H9 (cell line): Measurements from ENCODE around the gene ITSN1. TPM values are rescaled to one million over a fixed set of nuclear protein-coding genes. Genes with fewer than 3 reads are reported as not detected.

Experiments used
- DNase-seq: peaks from one replicate; pipeline ENCODE4 v3.0.0-alpha.2; 2017
- H2AFZ ChIP-seq: one replicate; pipeline ENCODE4 v1.6.1; 2013; ENCODE audit warnings: mild to moderate bottlenecking, low read length, control low read depth, moderate library complexity
- H2AK5ac ChIP-seq: 2 replicates; pipeline ENCODE4 v1.6.1; 2013; ENCODE audit warnings: low read length, control low read depth, mixed read lengths; ENCODE audit not compliant: insufficient read length
- H2BK120ac ChIP-seq: one replicate; pipeline ENCODE4 v1.6.1; 2013; ENCODE audit warnings: low read depth, mild to moderate bottlenecking, low read length, control low read depth, inconsistent platforms; ENCODE audit not compliant: poor library complexity, severe bottlenecking
- H2BK12ac ChIP-seq: 2 replicates; pipeline ENCODE4 v1.6.1; 2013; ENCODE audit warnings: low read length, control low read depth, mixed read lengths, low read depth; ENCODE audit not compliant: insufficient read length
- H2BK15ac ChIP-seq: 2 replicates; pipeline ENCODE4 v1.6.1; 2013; ENCODE audit warnings: low read depth, low read length, control low read depth
- H2BK20ac ChIP-seq: one replicate; pipeline ENCODE4 v1.6.1; 2013; ENCODE audit warnings: low read depth, mild to moderate bottlenecking, low read length, control low read depth, inconsistent platforms; ENCODE audit not compliant: poor library complexity, severe bottlenecking
- H2BK5ac ChIP-seq: 2 replicates; pipeline ENCODE4 v1.6.1; 2013; ENCODE audit warnings: low read length, control low read depth, mixed read lengths; ENCODE audit not compliant: insufficient read length
- H3K14ac ChIP-seq: 2 replicates; pipeline ENCODE4 v1.6.1; 2013; ENCODE audit warnings: low read length, control low read depth; ENCODE audit not compliant: insufficient read depth
- H3K18ac ChIP-seq: 2 replicates; pipeline ENCODE4 v1.6.1; 2013; ENCODE audit warnings: low read depth, mild to moderate bottlenecking, mixed read lengths, low read length, control low read depth; ENCODE audit not compliant: insufficient read length
- H3K23ac ChIP-seq: 2 replicates; pipeline ENCODE4 v1.6.1; 2013; ENCODE audit warnings: low read length, control low read depth, mixed read lengths, low read depth; ENCODE audit not compliant: insufficient read length
- H3K23me2 ChIP-seq: 2 replicates; pipeline ENCODE4 v1.6.1; 2013; ENCODE audit warnings: low read depth, mild to moderate bottlenecking, mixed read lengths, low read length, control low read depth; ENCODE audit not compliant: insufficient read length, poor library complexity, severe bottlenecking
- H3K27ac ChIP-seq: 2 replicates; pipeline ENCODE4 v1.5.1; 2013; ENCODE audit warnings: low read length, control low read depth, mixed read lengths, low read depth; ENCODE audit not compliant: insufficient read length
- H3K27me3 ChIP-seq: 2 replicates; pipeline ENCODE4 v1.6.1; 2013; ENCODE audit warnings: low read length, control low read depth, inconsistent platforms; ENCODE audit not compliant: insufficient read depth
- H3K4ac ChIP-seq: 2 replicates; pipeline ENCODE4 v1.6.1; 2013; ENCODE audit warnings: low read depth, mild to moderate bottlenecking, control low read depth, inconsistent platforms, low read length, moderate library complexity
- H3K4me1 ChIP-seq: 2 replicates; pipeline ENCODE4 v1.6.1; 2013; ENCODE audit warnings: low read length, control low read depth, inconsistent platforms; ENCODE audit not compliant: insufficient read depth
- H3K4me2 ChIP-seq: 2 replicates; pipeline ENCODE4 v1.6.1; 2013; ENCODE audit warnings: low read length, control low read depth, mixed read lengths; ENCODE audit not compliant: insufficient read length, insufficient read depth
- H3K56ac ChIP-seq: 2 replicates; pipeline ENCODE4 v1.6.1; 2013; ENCODE audit warnings: low read depth, mild to moderate bottlenecking, mixed read lengths, low read length, control low read depth; ENCODE audit not compliant: insufficient read length
- H3K79me1 ChIP-seq: 2 replicates; pipeline ENCODE4 v1.6.1; 2013; ENCODE audit warnings: low read depth, mild to moderate bottlenecking, moderate library complexity, low read length, control low read depth, inconsistent platforms; ENCODE audit not compliant: insufficient read depth, poor library complexity, severe bottlenecking
- H3K79me2 ChIP-seq: 2 replicates; pipeline ENCODE4 v1.6.1; 2013; ENCODE audit warnings: low read length, control low read depth, inconsistent platforms; ENCODE audit not compliant: insufficient read depth
- H3K9ac ChIP-seq: 2 replicates; pipeline ENCODE4 v1.6.1; 2013; ENCODE audit warnings: low read length, control low read depth, mixed read lengths; ENCODE audit not compliant: insufficient read length; ENCODE audit errors: extremely low read depth
- H3K9me3 ChIP-seq: one replicate; pipeline ENCODE4 v1.6.1; 2013; ENCODE audit warnings: low read depth, low read length, inconsistent platforms; ENCODE audit not compliant: control insufficient read depth
- H3T11ph ChIP-seq: one replicate; pipeline ENCODE4 v1.6.1; 2013; ENCODE audit warnings: mild to moderate bottlenecking, low read length, control low read depth, inconsistent platforms
- H4K20me1 ChIP-seq: one replicate; pipeline ENCODE4 v1.6.1; 2013; ENCODE audit not compliant: control insufficient read depth, insufficient read length, insufficient read depth
- H4K5ac ChIP-seq: 2 replicates; pipeline ENCODE4 v1.6.1; 2013; ENCODE audit warnings: low read depth, mild to moderate bottlenecking, mixed read lengths, low read length, control low read depth; ENCODE audit not compliant: insufficient read length
- H4K8ac ChIP-seq: replicated peaks from 2 replicates; pipeline ENCODE4 v1.6.1; 2013; ENCODE audit warnings: low read length, control low read depth, mixed read lengths, low read depth; ENCODE audit not compliant: insufficient read length
- H4K91ac ChIP-seq: 2 replicates; pipeline ENCODE4 v1.6.1; 2013; ENCODE audit warnings: low read depth, mild to moderate bottlenecking, moderate library complexity, mixed read lengths, low read length, control low read depth; ENCODE audit not compliant: insufficient read length
- H3K27ac Mint-ChIP-seq, 3 experiments: 2 replicates in 2 of 3; 3 replicates in 1 of 3; pipeline ENCODE4 v1.8.0; 2020 to 2021; ENCODE audit warnings: mixed read lengths in 3 of 3, mild to moderate bottlenecking in 1 of 3, moderate library complexity in 1 of 3
- H3K27me3 Mint-ChIP-seq: 2 replicates; pipeline ENCODE4 v1.8.0; 2021; ENCODE audit warnings: low read depth, mild to moderate bottlenecking, moderate library complexity, mixed read lengths
- H3K36me3 Mint-ChIP-seq, 3 experiments: 2 replicates in 2 of 3; 3 replicates in 1 of 3; pipeline ENCODE4 v1.8.0; 2020 to 2021; ENCODE audit warnings: low read depth in 3 of 3, mixed read lengths in 3 of 3; ENCODE audit not compliant: insufficient read depth in 1 of 3
- H3K4me1 Mint-ChIP-seq, 2 experiments: 2 replicates each; pipeline ENCODE4 v1.8.0; 2020; ENCODE audit warnings: mixed read lengths in 2 of 2
- H3K4me3 Mint-ChIP-seq, 2 experiments: 2 replicates in 1 of 2; 3 replicates in 1 of 2; pipeline ENCODE4 v1.8.0; 2020 to 2021; ENCODE audit warnings: mild to moderate bottlenecking in 2 of 2, mixed read lengths in 2 of 2, moderate library complexity in 1 of 2
- H3K9me3 Mint-ChIP-seq, 2 experiments: 2 replicates in 1 of 2; 3 replicates in 1 of 2; pipeline ENCODE4 v1.8.0; 2020; ENCODE audit warnings: mild to moderate bottlenecking in 2 of 2, mixed read lengths in 2 of 2, moderate library complexity in 1 of 2
- WGBS: extraction: QIAGEN DNeasy Blood & Tissue Kit; methylation state at CpG from one replicate; pipeline ENCODE4 v1.1.7; 2013; ENCODE audit warnings: missing lambda C conversion rate, low lambda C conversion rate, mixed read lengths; ENCODE audit not compliant: insufficient read length; ENCODE audit errors: extremely low coverage; 5-methylcytosine and 5-hydroxymethylcytosine counted together
- total RNA-seq: library from RNA; stranded (reverse); gene quantifications from 2 replicates; pipeline ENCODE4 v1.2.1, GENCODE V29; 2021
- TF ChIP-seq, protein P1 (sequence below): fragments of 200-600 bp; sonication (generic); conservative IDR thresholded peaks from 3 replicates; pipeline ENCODE4 v1.8.0; 2021; ENCODE audit warnings: antibody characterized with exemption, mild to moderate bottlenecking

Gene ITSN1
- total RNA-seq, 1 experiment from 2014 or later, result 94.2 TPM

GRCh38 chr21:33739701-33740100 lies 97.4 kb downstream of the ITSN1 start:
- Histone ChIP-seq H3K27me3 (no peaks in the 10 kb centered on the region), H3K56ac (no peak overlapping the region), H2AK5ac (no peak overlapping the region), H4K5ac (no peak overlapping the region), H2BK12ac (no peak overlapping the region), H3K18ac (no peak overlapping the region), H3K79me1 (no peaks in the 10 kb centered on the region), H3K14ac (no peak overlapping the region), H4K91ac (no peak overlapping the region), H2AFZ (no peak overlapping the region), H2BK120ac (no peak overlapping the region), H3K23me2 (no peaks in the 10 kb centered on the region), H2BK5ac (no peak overlapping the region), H2BK20ac (no peak overlapping the region), H3K23ac (no peak overlapping the region), H3K9ac (no peak overlapping the region), H3K79me2 (no peaks in the 10 kb centered on the region; the same call in 1 of the 2 replicates), H2BK15ac (no peak overlapping the region), H3K4ac (no peak overlapping the region), H3K4me2 (no peak overlapping the region), H3T11ph (no peak overlapping the region), H3K27ac (no peak overlapping the region), H3K4me1 (no peaks in the 10 kb centered on the region), H4K20me1 (no peaks in the 10 kb centered on the region), H3K9me3 (no peaks in the 10 kb centered on the region), H4K8ac (no peak overlapping the region)
- H3K27ac Mint-ChIP-seq, result no peak overlapping the region
- DNase-seq, result no peak
- TF ChIP-seq, protein P1, sequence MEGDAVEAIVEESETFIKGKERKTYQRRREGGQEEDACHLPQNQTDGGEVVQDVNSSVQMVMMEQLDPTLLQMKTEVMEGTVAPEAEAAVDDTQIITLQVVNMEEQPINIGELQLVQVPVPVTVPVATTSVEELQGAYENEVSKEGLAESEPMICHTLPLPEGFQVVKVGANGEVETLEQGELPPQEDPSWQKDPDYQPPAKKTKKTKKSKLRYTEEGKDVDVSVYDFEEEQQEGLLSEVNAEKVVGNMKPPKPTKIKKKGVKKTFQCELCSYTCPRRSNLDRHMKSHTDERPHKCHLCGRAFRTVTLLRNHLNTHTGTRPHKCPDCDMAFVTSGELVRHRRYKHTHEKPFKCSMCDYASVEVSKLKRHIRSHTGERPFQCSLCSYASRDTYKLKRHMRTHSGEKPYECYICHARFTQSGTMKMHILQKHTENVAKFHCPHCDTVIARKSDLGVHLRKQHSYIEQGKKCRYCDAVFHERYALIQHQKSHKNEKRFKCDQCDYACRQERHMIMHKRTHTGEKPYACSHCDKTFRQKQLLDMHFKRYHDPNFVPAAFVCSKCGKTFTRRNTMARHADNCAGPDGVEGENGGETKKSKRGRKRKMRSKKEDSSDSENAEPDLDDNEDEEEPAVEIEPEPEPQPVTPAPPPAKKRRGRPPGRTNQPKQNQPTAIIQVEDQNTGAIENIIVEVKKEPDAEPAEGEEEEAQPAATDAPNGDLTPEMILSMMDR, result no peak
- H3K27me3 Mint-ChIP-seq, result no peaks in the 10 kb centered on the region
- no peak overlapping the region for H3K4me3 Mint-ChIP-seq
- no peaks in the 10 kb centered on the region for H3K4me1 Mint-ChIP-seq
- H3K9me3 Mint-ChIP-seq, result no peaks in the 10 kb centered on the region
- H3K36me3 Mint-ChIP-seq, result peaks cover 21 to 38% (median 37%) of the 10 kb centered on the region in 3 experiments; a peak in 6 of 7 replicates
- no CpG with 5 or more reads among the region's 5 CpGs for whole genome bisulfite sequencing
